HFFc6 (cell line): ENCODE data around the gene GATA3. TPM values are rescaled to one million over a fixed set of nuclear protein-coding genes. Genes with fewer than 3 reads are reported as not detected.
A peak's percentile ranks its signal among the peaks of the same experiment; 100 is the strongest.
"Not testable (repeated sequence)": the region's sequence is repeated elsewhere in the genome, so short reads cannot be mapped to it uniquely, and the experiment has no call there.

ENCODE experiments used
- DNase-seq: peaks from one replicate; pipeline ENCODE4 v3.0.0-alpha.2; 2018
- H3K27ac Mint-ChIP-seq: 2 replicates; pipeline ENCODE4 v1.8.0; 2020; ENCODE audit warnings: mild to moderate bottlenecking, mixed read lengths
- H3K27me3 Mint-ChIP-seq: 2 replicates; pipeline ENCODE4 v1.8.0; 2021; ENCODE audit warnings: mild to moderate bottlenecking, moderate library complexity, mixed read lengths; ENCODE audit not compliant: insufficient read depth
- H3K36me3 Mint-ChIP-seq: 2 replicates; pipeline ENCODE4 v1.8.0; 2021; ENCODE audit warnings: low read depth, mixed read lengths
- H3K4me1 Mint-ChIP-seq: 2 replicates; pipeline ENCODE4 v1.8.0; 2020; ENCODE audit warnings: low read depth, mixed read lengths
- H3K4me3 Mint-ChIP-seq: 2 replicates; pipeline ENCODE4 v1.8.0; 2020; ENCODE audit warnings: mild to moderate bottlenecking, moderate library complexity, mixed read lengths
- H3K9me3 Mint-ChIP-seq: 2 replicates; pipeline ENCODE4 v1.8.0; 2020; ENCODE audit warnings: mild to moderate bottlenecking, mixed read lengths
- CTCF ChIP-seq: fragments of 200-600 bp; sonication (generic); IDR thresholded peaks from 2 replicates; pipeline ENCODE4 v1.5.0; 2021; ENCODE audit warnings: antibody characterized with exemption, mild to moderate bottlenecking
- total RNA-seq, 6 experiments: library from RNA; stranded (reverse); fragmentation: NEBNext Ultra II Directional; extraction: Animal tissue kit (Norgen Biotek cat#: 25700); gene quantifications; 2 replicates in 1 of 6; 3 replicates in 5 of 6; pipeline ENCODE4 v1.2.3, GENCODE V29; 2021

Gene GATA3
- total RNA-seq, 6 experiments from 2014 or later, result 0.07 to 0.43 (median 0.16) TPM; not detected in 2

- H3K27me3 Mint-ChIP-seq, result no peaks in the 10 kb centered on the region
- TF ChIP-seq CTCF, result no peak
- H3K9me3 Mint-ChIP-seq, result no peaks in the 10 kb centered on the region
- no peak overlapping the region for H3K27ac Mint-ChIP-seq
- no peak overlapping the region for H3K4me3 Mint-ChIP-seq
- peaks cover 13% of the 10 kb centered on the region for H3K4me1 Mint-ChIP-seq
- no peak for DNase-seq
- 0 out of 2 replicates have a peak, but pooled peaks cover 10% of the 10 kb centered on the region for H3K36me3 Mint-ChIP-seq
Observed at GRCh38 chr10:8014649-8015048, 39.8 kb upstream of the GATA3 start.

DNA sequence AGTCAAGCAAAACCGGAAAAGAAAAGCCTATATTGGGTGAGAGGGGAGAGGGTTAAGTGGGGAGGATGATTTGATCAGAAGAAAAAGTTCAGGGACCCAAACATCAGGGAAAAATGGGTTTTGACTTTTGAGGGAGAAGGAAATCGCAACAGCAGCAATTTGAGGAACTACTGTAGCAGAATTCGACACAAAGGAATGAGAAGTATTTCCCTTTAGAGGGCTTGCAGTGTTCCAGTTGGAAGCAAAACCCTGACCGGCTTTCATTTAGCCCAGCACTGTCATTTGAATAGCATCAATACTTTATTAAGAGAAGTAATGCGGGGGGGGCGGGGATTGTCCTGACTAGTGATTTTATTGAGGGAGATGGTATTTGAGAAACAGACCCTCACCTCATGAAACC, 37.2 kb upstream of the GATA3 start:
- Mint-ChIP-seq H3K36me3 (0 out of 2 replicates have a peak, but pooled peaks cover 4% of the 10 kb centered on the region), H3K4me1 (peaks cover 13% of the 10 kb centered on the region), H3K27me3 (no peaks in the 10 kb centered on the region), H3K4me3 (no peak overlapping the region), H3K9me3 (no peaks in the 10 kb centered on the region), H3K27ac (peak overlapping the region; percentile 27; the same call in 1 of the 2 replicates)
- DNase-seq, result no peak
- TF ChIP-seq CTCF, result no peak

GRCh38 chr10:8023321-8023720, 31.2 kb upstream of the GATA3 start:
- TF ChIP-seq CTCF, result no peak
- no peak overlapping the region for H3K4me3 Mint-ChIP-seq
- no peak overlapping the region for H3K27ac Mint-ChIP-seq
- peaks cover 11% of the 10 kb centered on the region for H3K27me3 Mint-ChIP-seq
- peaks cover 20% of the 10 kb centered on the region for H3K4me1 Mint-ChIP-seq
- H3K9me3 Mint-ChIP-seq, result no peaks in the 10 kb centered on the region
- H3K36me3 Mint-ChIP-seq, result no peaks in the 10 kb centered on the region
- no peak for DNase-seq

DNA sequence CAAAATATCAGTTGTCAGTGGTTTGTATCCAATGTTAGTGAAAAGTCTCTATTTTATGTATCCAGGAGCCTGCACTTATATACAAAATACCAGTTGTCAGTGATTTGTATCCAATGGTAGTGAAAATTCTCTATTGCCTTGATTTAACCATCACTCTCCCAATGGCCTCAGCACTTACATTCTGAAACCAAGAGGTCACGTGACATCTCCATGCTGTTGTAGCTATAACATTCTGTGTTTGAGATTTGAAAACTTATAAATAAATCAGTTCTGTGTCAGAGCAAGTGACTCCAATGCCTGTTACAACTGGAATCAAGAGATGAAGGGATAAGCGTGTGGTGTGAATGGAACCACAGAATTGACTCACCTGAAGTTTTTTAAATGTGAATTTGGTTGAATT, 30.6 kb upstream of the GATA3 start:
- no peak overlapping the region for H3K27ac Mint-ChIP-seq
- H3K4me1 Mint-ChIP-seq, result peaks cover 20% of the 10 kb centered on the region
- H3K4me3 Mint-ChIP-seq, result no peak overlapping the region
- DNase-seq, result no peak
- no peaks in the 10 kb centered on the region for H3K9me3 Mint-ChIP-seq
- H3K27me3 Mint-ChIP-seq, result peaks cover 11% of the 10 kb centered on the region
- H3K36me3 Mint-ChIP-seq, result no peaks in the 10 kb centered on the region
- TF ChIP-seq CTCF, result no peak

DNA sequence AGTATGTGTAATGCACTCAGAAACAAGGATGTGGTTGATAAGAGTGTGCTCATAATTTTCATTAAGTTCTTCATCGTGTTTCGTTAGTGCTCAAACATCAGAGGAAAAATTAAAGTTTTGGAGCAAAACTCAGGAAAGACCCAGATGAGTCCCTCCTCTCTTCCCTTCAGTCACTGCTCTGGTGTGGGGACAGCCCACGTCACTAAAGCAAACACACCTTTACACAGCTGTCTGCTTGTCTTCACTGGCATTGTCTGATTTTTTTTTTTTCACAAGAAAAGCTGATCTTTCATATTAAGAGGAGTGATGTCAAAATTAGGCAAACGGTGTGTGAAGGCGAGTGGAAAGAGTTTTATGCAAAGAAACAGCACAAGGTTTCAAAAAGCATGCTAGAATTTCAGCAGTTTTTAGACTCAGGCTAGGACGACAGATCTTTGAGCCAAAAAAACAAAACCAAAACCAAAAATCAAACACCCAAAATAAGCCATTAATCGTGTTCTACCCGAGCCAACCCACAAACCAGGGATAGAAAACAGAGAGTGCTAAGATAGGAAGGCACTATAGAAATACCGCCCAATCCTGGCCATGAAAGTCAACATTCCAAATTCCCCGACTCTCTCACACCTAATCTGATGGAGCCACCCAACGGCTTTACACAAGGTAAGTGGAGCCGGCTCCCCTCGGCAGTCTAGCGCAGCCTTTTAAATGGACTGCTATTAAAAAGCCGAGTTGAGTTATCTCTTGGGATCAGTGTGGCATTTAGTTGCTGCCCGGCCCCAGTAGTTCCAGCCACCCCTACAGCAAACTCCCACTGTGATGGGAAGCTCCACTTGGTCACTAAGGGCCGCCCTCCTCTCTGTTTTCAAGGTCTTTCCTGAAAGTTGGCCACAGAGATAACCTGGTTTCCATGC, 27.9 kb upstream of the GATA3 start:
- Mint-ChIP-seq H3K27me3 (peaks cover 22% of the 10 kb centered on the region), H3K9me3 (no peaks in the 10 kb centered on the region)

GRCh38 chr10:8031211-8031610, 23.3 kb upstream of the GATA3 start:
- not testable (repeated sequence) for H3K4me3 Mint-ChIP-seq, H3K27ac Mint-ChIP-seq, H3K9me3 Mint-ChIP-seq, H3K36me3 Mint-ChIP-seq, H3K4me1 Mint-ChIP-seq, DNase-seq
- peaks cover 38% of the 10 kb centered on the region for H3K27me3 Mint-ChIP-seq

More for the DNA sequence above, 27.9 kb upstream of the GATA3 start:
- DNase-seq, result no peak
- H3K27ac Mint-ChIP-seq, result no peak overlapping the region
- peaks cover 20% of the 10 kb centered on the region for H3K4me1 Mint-ChIP-seq
- H3K36me3 Mint-ChIP-seq, result no peaks in the 10 kb centered on the region
- peak overlapping the region; percentile 82 for H3K4me3 Mint-ChIP-seq
- no peak for TF ChIP-seq CTCF
